ENCODE data around the gene PXMP4.
"Not testable (repeated sequence)": the region's sequence is repeated elsewhere in the genome, so short reads cannot be mapped to it uniquely, and the experiment has no call there.

Gene PXMP4

DNA sequence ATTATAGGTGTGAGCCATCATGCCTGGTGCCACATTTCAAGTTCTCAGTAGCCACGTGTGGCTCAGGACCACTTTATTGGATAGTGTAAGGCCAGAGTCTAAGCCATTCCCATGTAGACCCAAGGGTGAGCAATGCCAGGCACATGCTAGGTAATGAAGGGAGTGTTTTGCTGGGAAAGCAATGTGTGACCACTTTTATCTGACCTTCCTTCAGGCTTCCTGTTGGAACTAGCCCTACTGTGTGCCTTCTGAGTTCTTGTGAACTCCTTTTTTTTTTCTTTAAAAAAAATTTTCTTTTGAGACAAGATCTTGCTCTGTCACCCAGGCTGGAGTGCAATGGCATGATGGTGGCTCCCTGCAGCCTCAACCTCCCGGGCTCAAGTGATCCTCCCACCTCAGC lies 45.0 kb upstream of the PXMP4 start:
- no peak overlapping the region for H3K4me3 ChIP-seq (ENCODE audit: low read depth in 1 of 2, low read length in 1 of 2)
- TF ChIP-seq, protein P1, sequence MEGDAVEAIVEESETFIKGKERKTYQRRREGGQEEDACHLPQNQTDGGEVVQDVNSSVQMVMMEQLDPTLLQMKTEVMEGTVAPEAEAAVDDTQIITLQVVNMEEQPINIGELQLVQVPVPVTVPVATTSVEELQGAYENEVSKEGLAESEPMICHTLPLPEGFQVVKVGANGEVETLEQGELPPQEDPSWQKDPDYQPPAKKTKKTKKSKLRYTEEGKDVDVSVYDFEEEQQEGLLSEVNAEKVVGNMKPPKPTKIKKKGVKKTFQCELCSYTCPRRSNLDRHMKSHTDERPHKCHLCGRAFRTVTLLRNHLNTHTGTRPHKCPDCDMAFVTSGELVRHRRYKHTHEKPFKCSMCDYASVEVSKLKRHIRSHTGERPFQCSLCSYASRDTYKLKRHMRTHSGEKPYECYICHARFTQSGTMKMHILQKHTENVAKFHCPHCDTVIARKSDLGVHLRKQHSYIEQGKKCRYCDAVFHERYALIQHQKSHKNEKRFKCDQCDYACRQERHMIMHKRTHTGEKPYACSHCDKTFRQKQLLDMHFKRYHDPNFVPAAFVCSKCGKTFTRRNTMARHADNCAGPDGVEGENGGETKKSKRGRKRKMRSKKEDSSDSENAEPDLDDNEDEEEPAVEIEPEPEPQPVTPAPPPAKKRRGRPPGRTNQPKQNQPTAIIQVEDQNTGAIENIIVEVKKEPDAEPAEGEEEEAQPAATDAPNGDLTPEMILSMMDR (IDR thresholded peaks at IDR 0.05): no peak

DNA sequence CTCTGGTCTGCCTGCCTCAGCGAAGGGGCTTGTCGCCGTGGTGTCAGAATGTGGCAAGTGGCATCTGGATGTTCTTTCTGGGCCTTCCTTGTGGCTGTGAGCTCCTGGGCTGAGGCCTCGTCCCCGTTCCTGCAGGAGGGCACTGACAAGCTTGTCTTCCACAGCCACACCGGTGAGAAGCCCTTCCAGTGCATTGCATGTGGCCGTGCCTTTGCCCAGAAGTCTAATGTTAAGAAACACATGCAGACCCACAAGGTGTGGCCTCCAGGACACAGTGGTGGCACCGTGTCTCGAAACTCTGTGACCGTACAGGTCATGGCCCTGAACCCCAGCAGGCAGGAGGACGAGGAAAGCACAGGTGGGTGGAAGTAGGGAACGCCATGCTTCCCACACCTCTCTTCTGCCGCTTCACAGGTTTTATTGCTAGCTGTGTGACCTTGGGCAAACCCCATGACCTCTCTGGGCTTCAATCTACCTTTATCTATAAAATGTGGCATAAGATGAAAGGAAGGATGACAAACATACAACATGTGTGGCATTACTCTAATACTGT lies 41.7 kb upstream of the PXMP4 start:
- Histone ChIP-seq H3K27ac (no peak overlapping the region), H3K4me3 (ENCODE audit: low read depth in 1 of 2, low read length in 1 of 2) (no peak overlapping the region), H3K36me3 (peaks cover 60% of the 10 kb centered on the region), H3K9me3 (no peaks in the 10 kb centered on the region), H3K4me1 (ENCODE audit: control insufficient read depth in 1 of 2, insufficient read depth in 1 of 2, low read depth in 1 of 2, low read length in 1 of 2) (no peaks in the 10 kb centered on the region), H3K27me3 (no peaks in the 10 kb centered on the region)
- TF ChIP-seq, protein P1 (IDR thresholded peaks at IDR 0.05): no peak

More for the DNA sequence above, 45.0 kb upstream of the PXMP4 start:
- H3K36me3 ChIP-seq: peaks cover 61% of the 10 kb centered on the region
- H3K4me1 ChIP-seq (ENCODE audit: control insufficient read depth in 1 of 2, insufficient read depth in 1 of 2, low read depth in 1 of 2, low read length in 1 of 2): no peaks in the 10 kb centered on the region
- H3K27me3 ChIP-seq: no peaks in the 10 kb centered on the region
- H3K27ac ChIP-seq: no peak overlapping the region
- H3K9me3 ChIP-seq: no peaks in the 10 kb centered on the region

DNA sequence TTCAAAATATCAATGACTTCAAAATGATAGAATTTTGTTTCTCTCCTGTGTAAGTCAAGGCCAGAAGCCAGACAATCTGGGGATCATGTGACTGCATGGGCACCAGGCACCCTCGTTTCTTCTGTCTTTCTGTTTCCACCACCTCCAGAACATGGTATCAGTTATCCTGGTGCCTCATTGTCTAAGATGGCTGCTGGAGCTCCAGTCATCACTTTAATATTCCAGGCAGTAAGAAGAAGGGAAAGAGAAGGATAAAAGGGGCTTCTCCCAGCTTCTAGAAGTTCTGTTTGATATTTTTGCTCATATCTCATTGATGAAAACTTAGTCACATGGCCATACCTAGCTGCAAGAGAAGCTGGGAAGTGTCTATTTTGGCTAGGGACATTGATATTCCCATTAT lies 37.3 kb upstream of the PXMP4 start:
- H3K27ac ChIP-seq: no peak overlapping the region
- no peaks in the 10 kb centered on the region for H3K9me3 ChIP-seq
- H3K36me3 ChIP-seq: peaks cover 68% of the 10 kb centered on the region
- H3K4me3 ChIP-seq (ENCODE audit: low read depth in 1 of 2, low read length in 1 of 2): no peak overlapping the region
- H3K27me3 ChIP-seq: no peaks in the 10 kb centered on the region
- TF ChIP-seq, protein P1 (IDR thresholded peaks at IDR 0.05): no peak
- H3K4me1 ChIP-seq (ENCODE audit: control insufficient read depth in 1 of 2, insufficient read depth in 1 of 2, low read depth in 1 of 2, low read length in 1 of 2): no peaks in the 10 kb centered on the region

DNA sequence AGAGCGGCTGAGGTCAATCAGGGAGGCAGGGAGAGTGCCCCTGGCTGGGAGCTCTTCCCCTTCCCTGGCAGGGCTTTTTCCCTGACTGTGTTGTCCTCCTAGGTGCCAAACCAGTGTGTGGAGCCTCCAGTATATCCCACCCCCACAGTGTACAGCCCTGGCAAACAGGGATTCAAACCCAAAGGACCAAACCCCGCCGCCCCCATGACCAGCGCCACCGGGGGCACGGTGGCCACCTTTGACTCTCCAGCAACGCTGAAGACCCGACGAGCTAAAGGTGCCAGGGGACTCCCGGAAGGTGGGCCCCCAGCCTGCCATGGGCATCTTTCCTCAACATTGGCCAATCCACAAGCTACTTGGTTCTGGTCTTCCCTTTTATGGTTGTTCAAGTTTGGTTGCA lies 36.9 kb upstream of the PXMP4 start:
- Histone ChIP-seq H3K36me3 (peaks cover 69% of the 10 kb centered on the region), H3K9me3 (no peaks in the 10 kb centered on the region), H3K4me3 (ENCODE audit: low read depth in 1 of 2, low read length in 1 of 2) (no peak overlapping the region), H3K27ac (no peak overlapping the region), H3K4me1 (ENCODE audit: control insufficient read depth in 1 of 2, insufficient read depth in 1 of 2, low read depth in 1 of 2, low read length in 1 of 2) (no peaks in the 10 kb centered on the region), H3K27me3 (no peaks in the 10 kb centered on the region)
- TF ChIP-seq, protein P1 (IDR thresholded peaks at IDR 0.05): no peak

DNA sequence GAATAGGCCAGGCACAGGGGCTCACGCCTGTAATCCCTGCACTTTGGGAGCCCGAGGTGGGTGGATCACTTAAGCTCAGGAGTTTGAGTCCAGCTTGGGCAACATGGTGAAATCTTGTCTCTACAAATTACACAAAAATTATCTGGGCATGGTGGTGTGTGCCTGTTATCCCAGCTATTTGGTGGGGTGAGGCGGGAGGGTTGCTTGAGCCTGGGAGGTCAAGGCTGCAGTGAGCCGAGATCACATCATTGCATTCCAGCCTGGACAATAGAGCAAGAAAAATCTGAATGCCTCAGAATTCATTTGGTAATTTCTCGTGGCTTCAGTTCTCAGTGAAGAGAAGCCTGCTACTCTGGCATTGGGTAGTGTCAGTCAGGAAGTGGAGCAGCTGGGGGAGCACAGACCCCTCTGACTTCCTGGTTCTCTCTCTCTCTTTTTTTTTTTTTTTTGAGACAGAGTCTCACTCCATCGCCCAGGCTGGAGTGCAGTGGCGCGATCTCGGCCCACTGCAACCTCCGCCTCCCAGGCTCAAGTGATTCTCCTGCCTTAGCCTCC lies 35.9 kb upstream of the PXMP4 start:
- H3K36me3 ChIP-seq: peaks cover 70% of the 10 kb centered on the region
- not testable (repeated sequence) for H3K27ac ChIP-seq; H3K27me3 ChIP-seq; H3K4me3 ChIP-seq (ENCODE audit: low read depth in 1 of 2, low read length in 1 of 2); H3K4me1 ChIP-seq (ENCODE audit: control insufficient read depth in 1 of 2, insufficient read depth in 1 of 2, low read depth in 1 of 2, low read length in 1 of 2); H3K9me3 ChIP-seq

DNA sequence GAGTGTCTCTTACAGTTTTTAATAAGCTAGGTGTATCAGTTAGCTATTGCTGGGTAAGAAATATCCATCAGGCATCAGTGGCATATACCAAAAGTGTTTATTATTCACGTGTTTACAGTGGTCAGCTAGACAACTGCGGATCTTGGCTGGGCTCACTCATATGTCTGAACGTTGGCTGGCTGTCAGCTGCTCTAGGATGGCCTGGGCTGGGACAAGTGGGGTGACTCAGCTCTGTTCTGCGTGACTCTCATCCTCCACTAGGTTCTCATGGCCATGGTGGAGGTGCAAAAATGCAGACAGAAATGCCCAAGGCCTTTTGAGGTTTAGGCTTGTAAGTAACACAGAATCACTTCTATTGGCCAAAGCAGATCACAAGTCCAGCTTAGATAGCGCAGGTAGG lies 33.7 kb upstream of the PXMP4 start:
- peaks cover 76% of the 10 kb centered on the region for H3K36me3 ChIP-seq
- no peaks in the 10 kb centered on the region for H3K27me3 ChIP-seq
- TF ChIP-seq, protein P1 (IDR thresholded peaks at IDR 0.05): no peak
- H3K4me3 ChIP-seq (ENCODE audit: low read depth in 1 of 2, low read length in 1 of 2): no peak overlapping the region
- no peaks in the 10 kb centered on the region for H3K9me3 ChIP-seq
- H3K27ac ChIP-seq: no peak overlapping the region
- H3K4me1 ChIP-seq (ENCODE audit: control insufficient read depth in 1 of 2, insufficient read depth in 1 of 2, low read depth in 1 of 2, low read length in 1 of 2): no peaks in the 10 kb centered on the region

All from neutrophil (primary cell).